SKM-1 treated with dmso at 0.1 percent for 144 hours (cell line): Measurements from ENCODE around the gene TGFB2.

Experiments used
- DNase-seq: peaks from one replicate; lab custom pipeline; 2025; ENCODE audit not compliant: unreplicated experiment; lab: John Stamatoyannopoulos, UW

Gene TGFB2

DNA sequence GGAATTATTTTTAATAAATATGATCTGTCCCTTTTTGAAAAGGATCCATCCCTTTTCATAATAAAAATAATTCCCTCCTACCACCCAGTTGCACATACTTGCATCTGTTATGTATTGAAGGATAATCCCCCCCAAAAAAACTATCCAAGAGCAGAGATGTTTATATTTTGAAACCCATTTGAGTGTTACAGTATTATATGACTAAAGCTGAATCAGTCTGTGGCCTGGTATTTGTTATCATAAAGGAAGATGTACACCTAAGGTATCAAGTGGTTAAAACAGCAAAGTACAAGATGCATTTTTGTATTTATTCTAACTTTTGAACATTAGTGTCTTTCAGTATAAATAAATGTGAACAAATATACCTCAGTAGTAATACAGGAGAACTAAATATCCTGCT lies 12.7 kb upstream of the TGFB2 start:
- no peak for DNase-seq

DNA sequence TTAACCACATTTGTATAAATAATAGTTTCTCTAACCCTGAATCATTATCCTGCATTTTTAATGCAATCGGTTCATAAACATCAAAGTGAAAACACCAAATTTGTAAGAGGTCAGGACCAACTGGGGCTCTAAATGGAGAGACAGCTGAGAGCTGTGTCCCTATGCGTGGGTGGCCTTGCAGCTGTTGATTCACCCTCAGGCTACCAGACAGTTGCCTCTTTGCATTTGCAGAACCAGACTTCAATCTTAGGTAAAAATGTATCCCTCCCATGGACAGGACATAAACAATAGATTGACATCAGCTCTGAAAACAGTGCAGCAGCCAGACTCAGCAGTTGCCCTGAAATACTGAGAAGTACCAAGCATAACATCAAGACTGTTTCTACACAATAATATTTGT lies 8.8 kb upstream of the TGFB2 start:
- no peak for DNase-seq

GRCh38 chr1:218339267-218339831 lies 5.8 kb upstream of the TGFB2 start:
- DNase-seq, result peak; percentile 71

DNA sequence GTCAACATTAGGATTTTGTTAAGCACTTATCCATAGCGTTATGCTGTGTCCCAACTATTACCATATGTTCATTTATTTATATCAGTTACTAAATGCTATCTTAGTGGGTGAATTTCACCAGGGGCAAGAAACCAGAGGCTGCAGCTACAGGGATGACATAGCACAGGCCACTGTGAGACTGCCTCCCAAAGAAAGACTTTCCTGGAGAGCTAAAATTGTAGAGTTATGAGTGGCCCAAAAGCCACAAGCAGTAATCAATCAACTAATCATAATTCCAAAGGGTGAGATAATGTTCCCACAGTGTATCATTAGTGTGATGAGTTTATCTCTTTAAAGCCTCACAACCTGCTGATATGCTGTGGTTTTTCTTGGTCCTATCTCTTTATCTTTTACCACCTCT lies 3.8 kb upstream of the TGFB2 start:
- DNase-seq, result no peak

- DNase-seq, result no peak
Measured at GRCh38 chr1:218342091-218342490, 3.0 kb upstream of the TGFB2 start.

DNA sequence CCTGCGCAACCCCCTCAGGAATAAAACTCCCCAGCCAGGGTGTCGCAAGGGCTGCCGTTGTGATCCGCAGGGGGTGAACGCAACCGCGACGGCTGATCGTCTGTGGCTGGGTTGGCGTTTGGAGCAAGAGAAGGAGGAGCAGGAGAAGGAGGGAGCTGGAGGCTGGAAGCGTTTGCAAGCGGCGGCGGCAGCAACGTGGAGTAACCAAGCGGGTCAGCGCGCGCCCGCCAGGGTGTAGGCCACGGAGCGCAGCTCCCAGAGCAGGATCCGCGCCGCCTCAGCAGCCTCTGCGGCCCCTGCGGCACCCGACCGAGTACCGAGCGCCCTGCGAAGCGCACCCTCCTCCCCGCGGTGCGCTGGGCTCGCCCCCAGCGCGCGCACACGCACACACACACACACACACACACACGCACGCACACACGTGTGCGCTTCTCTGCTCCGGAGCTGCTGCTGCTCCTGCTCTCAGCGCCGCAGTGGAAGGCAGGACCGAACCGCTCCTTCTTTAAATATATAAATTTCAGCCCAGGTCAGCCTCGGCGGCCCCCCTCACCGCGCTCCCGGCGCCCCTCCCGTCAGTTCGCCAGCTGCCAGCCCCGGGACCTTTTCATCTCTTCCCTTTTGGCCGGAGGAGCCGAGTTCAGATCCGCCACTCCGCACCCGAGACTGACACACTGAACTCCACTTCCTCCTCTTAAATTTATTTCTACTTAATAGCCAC lies 696 bp downstream of the TGFB2 start:
- peak; percentile 63 for DNase-seq

GRCh38 chr1:218346391-218347204 lies 1.5 kb downstream of the TGFB2 start:
- no peak for DNase-seq

DNA sequence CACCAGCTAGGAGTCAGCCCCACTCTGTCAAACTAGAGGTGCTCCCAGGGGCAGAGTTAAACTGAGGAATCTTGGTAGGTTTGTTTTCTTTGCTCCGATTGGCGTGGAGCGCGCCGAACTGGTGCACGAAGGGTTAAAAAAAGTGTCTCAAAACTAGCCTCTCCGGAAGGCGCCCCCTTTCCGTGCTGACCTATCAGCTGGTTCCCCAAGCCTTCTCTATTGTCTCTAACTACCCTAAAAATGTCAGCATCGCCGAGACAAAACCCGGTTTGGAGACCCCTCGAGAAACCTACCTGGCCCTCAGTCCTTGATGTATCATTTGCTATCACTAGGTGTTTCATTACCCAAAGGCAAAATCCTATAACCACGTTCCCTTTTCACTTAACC lies 2.2 kb downstream of the TGFB2 start:
- DNase-seq, result peak; percentile 22

- DNase-seq, result no peak
Measured at GRCh38 chr1:218347723-218348627, 2.8 kb downstream of the TGFB2 start.

DNA sequence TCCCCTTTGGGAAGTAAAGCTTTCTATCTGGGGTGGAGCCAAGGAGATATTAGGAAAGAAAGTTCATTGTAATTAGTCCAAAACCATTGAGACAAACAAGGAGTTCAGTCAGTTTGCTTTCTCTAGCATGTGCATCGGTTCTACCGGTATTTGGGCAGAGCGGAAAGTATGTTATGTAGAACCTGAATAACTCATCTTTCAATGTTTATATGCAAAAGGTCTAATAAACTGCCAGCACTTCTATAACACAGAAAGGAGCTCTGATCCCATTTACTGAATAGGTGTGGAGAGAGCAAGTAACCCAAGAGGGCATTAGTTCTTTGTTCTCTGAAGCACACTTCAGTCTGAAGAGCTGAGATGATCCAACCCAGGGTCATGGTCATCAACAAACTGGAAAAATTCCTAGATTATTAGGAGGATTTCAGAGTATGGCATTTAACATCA lies 3.5 kb downstream of the TGFB2 start:
- no peak for DNase-seq

GRCh38 chr1:218349348-218350034 lies 4.4 kb downstream of the TGFB2 start:
- no peak for DNase-seq

DNA sequence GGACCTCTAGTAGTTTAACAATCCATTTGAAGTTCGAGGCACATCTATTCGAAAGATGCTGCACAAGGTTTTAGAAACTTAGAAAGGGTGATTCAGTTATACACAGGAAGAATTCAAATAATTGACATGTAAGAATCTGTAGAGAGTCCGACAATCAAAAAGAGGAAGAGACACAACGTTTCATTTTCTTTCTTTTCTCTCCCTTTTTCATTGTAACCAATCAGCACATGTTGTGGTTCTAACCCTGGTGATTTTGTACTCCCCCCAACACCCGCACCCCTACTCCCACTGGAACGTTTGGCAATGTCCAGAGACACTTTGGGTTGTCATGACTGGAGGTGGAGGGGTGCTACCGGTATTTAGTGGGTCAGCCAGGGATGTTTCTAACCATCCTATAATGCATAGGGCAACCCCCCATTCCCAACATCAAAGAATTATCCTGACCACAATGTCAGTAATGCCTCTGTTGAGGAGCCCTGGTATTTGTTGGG lies 4.9 kb downstream of the TGFB2 start:
- peak; percentile 22 for DNase-seq

DNA sequence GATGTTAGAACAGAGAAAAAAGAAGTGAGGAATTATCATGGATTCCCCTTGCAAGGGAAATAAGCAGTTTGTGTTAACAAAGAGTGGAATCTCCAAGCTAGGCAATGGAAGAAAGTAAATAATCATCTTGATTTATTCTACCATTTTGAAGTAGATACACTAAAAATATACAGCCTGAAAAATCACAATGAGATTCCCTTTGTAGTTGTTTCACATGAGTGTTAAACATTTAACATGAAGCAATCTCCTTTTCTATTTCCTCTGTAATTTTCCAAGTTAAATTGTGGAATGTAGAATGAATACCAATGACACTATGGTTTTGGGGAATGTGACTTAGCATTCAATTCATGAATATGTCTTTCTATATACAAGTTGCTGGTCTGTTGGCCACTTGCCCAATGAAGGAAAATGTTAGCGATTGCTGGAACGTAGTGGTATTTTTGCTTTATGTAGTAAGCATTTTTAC lies 5.7 kb downstream of the TGFB2 start:
- DNase-seq, result no peak

DNA sequence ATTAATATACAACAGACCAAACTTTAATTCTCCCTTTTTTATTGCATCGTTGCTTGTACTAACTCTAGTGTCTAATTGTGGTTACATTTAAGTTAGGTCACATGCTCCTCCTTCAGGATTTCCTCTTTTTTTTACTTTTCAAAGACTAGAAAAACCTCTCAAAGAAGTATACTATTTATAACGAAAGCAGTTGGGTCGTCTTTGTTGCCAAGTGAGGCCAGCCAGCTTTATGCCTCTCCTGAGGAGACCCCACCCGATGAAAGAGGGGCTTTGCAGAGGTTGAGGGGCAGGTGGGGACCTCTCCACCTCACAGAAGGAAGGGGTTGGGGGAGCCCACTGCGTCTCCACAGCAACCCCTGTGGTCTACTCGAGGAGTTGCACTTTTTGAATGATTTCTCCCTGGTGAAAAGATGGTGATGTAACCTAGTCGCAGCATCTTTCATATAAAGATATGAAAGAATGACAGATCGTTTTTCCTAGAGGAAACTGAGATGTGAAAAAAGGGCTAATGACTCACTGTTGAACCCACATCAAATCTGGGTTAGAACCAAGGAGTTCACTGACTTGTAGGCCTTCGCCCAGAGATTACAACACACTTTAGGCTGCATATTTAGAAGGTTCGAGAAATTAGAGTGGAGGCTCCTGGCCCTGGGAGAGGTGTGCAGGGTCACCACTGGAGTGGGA lies 6.4 kb downstream of the TGFB2 start:
- DNase-seq, result peak; percentile 82

DNA sequence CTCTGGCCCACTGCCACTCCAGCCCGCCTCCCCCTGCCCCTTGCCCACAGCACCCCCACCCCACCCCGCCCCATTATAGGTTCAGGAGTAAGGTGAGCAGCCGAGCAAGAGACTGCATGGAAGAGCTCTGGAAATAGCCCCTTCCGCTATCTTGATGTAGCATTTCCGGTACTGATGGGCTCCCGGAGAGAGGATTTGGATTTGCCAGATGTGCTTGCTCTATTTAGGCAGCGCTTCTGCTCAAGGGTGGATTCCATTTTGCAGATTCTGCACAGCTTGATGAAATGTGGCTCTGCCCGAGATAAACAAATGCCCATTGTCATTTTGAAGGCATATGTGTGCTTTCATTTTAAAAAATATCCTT lies 6.9 kb downstream of the TGFB2 start:
- DNase-seq, result no peak

- DNase-seq, result no peak
Measured at GRCh38 chr1:218353656-218354055, 8.5 kb downstream of the TGFB2 start.

- no peak for DNase-seq
Measured at GRCh38 chr1:218355278-218355677, 10.1 kb downstream of the TGFB2 start.

- peak; percentile 56 for DNase-seq
Measured at GRCh38 chr1:218357211-218357892, 12.2 kb downstream of the TGFB2 start.

DNA sequence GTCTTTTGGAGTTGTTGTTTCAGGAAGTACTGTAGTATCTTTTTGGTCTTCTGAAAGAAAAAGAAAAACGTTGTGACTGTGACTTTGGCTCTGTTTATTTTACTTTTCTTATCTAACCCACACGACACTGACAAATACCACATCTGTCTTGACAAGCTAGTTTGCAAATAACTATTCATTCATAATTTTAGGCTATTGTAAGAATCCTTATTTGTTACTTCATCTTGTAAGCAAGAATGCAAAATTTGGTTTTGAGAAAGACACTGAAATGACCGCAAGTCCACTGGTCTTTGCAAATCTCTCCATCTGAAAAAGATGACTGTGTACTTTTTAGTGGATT lies 12.7 kb downstream of the TGFB2 start:
- no peak for DNase-seq
